Stimulated activated CD4-positive, alpha-beta T cell treated with anti-CD3 and anti-CD28 coated beads, Interleukin-15, amount 100 ng/mL, for 1 hour (primary cell): ENCODE measurements around the gene CDC40.
"Not testable (repeated sequence)": the region's sequence is repeated elsewhere in the genome, so short reads cannot be mapped to it uniquely, and the experiment has no call there.

Experiments
- DNase-seq, 2 donors: peaks; one replicate each; pipeline ENCODE4 v3.0.0-alpha.2; 2020; ENCODE audit warnings: low read depth in 1 of 2, low spot score in 1 of 2

CDC40 gene

DNA sequence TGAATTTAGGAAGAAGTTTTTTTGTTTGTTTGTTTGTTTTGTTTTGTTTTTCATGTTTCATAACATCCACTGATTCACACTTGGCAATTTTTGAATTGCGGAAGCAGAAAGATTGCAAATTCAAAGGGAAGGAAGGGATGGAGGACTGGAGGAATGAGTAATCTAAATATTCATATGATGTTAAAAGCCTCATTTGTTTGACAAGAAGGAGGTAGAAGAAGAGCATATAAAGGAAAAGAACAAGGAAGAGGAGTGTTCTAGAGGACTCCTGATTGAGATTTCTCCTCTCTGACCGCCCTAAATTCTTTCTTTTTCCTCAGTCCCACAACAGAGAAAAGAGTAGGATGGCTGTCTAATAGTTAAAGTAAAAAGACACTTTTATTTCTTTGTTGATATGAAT lies 89.4 kb downstream of the CDC40 start:
- no peak for DNase-seq

- no peak for DNase-seq
These were observed 89.9 kb downstream of the CDC40 start for GRCh38 chr6:110270165-110270564.

- no peak for DNase-seq
These were observed 91.5 kb downstream of the CDC40 start for GRCh38 chr6:110271732-110272022.

DNA sequence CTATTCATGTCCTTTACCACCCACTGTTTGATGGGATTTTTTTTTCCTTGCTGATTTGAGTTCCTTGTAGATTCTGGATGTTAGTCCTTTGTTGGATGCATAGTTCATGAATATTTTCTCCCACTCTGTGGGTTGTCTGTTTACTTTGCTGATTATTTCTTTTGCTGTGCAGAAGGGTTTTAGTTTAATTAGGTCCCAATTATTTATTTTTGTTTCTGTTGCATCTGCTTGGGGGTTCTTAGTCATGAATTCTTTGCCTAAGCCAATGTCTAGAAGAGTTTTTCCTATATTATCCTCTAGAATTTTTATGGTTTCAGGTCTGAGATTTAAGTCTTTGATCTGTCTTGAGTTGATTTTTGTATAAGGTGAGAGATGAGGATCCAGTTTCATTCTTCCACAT lies 92.6 kb downstream of the CDC40 start:
- DNase-seq, result not testable (repeated sequence)

GRCh38 chr6:110277100-110277665 lies 97.0 kb downstream of the CDC40 start:
- DNase-seq, result no peak
